HL-60 (cell line): Measurements from ENCODE around the gene SHC3.

Source experiments
- DNase-seq, 2 experiments: peaks; one replicate each; pipeline ENCODE4 v3.0.0-alpha.2; 2010 to 2020; ENCODE audit warnings: low read depth in 1 of 2, low spot score in 1 of 2
- H3K27ac ChIP-seq: fragments of 250-450 bp; sonication (Bioruptor Pico); replicated peaks from 2 replicates; pipeline ENCODE4 v1.5.1; 2020; ENCODE audit warnings: mild to moderate bottlenecking, moderate library complexity
- H3K27me3 ChIP-seq: fragments of 250-450 bp; sonication (Bioruptor Pico); 2 replicates; pipeline ENCODE4 v1.5.1; 2021; ENCODE audit warnings: mild to moderate bottlenecking, moderate library complexity; ENCODE audit not compliant: insufficient read depth, poor library complexity, severe bottlenecking
- H3K4me3 ChIP-seq: replicated peaks from 2 replicates; pipeline ENCODE4 v1.5.1; 2011; ENCODE audit warnings: mild to moderate bottlenecking, control low read depth, low read length; ENCODE audit not compliant: insufficient read depth
- CTCF ChIP-seq: IDR thresholded peaks from one replicate; pipeline ENCODE4 v1.5.1; 2011; ENCODE audit warnings: low read length, control low read depth, inconsistent platforms; ENCODE audit not compliant: insufficient read depth
- GABPA ChIP-seq: IDR thresholded peaks from 2 replicates; pipeline ENCODE4 v1.6.1; 2012; ENCODE audit warnings: low read depth
- POLR2AphosphoS5 ChIP-seq: IDR thresholded peaks from 2 replicates; pipeline ENCODE4 v1.6.1; 2012; ENCODE audit warnings: low read depth
- SPI1 ChIP-seq: IDR thresholded peaks from 2 replicates; pipeline ENCODE4 v1.6.1; 2012; ENCODE audit warnings: low read depth, mild to moderate bottlenecking, borderline replicate concordance
- TF ChIP-seq, protein P1 (sequence below): IDR thresholded peaks from 2 replicates; pipeline ENCODE4 v1.6.1; 2012; ENCODE audit warnings: low read depth; ENCODE audit not compliant: insufficient replicate concordance

The SHC3 gene

GRCh38 chr9:88985616-88986015 lies 193.0 kb downstream of the SHC3 start:
- H3K4me3 ChIP-seq = no peak overlapping the region
- TF ChIP-seq, protein P1, sequence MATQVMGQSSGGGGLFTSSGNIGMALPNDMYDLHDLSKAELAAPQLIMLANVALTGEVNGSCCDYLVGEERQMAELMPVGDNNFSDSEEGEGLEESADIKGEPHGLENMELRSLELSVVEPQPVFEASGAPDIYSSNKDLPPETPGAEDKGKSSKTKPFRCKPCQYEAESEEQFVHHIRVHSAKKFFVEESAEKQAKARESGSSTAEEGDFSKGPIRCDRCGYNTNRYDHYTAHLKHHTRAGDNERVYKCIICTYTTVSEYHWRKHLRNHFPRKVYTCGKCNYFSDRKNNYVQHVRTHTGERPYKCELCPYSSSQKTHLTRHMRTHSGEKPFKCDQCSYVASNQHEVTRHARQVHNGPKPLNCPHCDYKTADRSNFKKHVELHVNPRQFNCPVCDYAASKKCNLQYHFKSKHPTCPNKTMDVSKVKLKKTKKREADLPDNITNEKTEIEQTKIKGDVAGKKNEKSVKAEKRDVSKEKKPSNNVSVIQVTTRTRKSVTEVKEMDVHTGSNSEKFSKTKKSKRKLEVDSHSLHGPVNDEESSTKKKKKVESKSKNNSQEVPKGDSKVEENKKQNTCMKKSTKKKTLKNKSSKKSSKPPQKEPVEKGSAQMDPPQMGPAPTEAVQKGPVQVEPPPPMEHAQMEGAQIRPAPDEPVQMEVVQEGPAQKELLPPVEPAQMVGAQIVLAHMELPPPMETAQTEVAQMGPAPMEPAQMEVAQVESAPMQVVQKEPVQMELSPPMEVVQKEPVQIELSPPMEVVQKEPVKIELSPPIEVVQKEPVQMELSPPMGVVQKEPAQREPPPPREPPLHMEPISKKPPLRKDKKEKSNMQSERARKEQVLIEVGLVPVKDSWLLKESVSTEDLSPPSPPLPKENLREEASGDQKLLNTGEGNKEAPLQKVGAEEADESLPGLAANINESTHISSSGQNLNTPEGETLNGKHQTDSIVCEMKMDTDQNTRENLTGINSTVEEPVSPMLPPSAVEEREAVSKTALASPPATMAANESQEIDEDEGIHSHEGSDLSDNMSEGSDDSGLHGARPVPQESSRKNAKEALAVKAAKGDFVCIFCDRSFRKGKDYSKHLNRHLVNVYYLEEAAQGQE = no peak
- TF ChIP-seq SPI1 (no peak), POLR2AphosphoS5 (no peak), CTCF (no peak), GABPA (no peak)
- no peak overlapping the region for H3K27ac ChIP-seq
- no peaks in the 10 kb centered on the region for H3K27me3 ChIP-seq
- DNase-seq = no peak

DNA sequence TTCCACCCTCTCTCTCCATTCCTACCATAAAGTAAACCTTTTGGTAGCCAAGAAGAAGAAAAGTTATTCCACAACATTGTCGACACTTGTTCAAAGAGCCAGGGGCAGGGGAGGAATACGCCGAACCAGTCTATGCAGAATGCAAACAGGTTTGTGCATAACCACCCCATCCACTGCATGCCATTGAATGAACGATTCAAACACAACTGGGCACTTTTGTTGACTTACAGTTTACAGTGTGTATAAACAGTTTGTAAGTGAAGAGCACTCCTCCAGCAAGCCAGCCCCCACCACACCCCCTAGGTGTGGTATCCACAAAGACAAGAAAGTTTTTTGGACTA lies 194.1 kb downstream of the SHC3 start:
- TF ChIP-seq, protein P1 = no peak
- TF ChIP-seq SPI1 (no peak), GABPA (no peak), POLR2AphosphoS5 (no peak), CTCF (no peak)
- Histone ChIP-seq H3K27me3 (no peaks in the 10 kb centered on the region), H3K4me3 (no peak overlapping the region), H3K27ac (no peak overlapping the region)
- DNase-seq = no peak

GRCh38 chr9:88983865-88984542 lies 194.6 kb downstream of the SHC3 start:
- Histone ChIP-seq H3K27ac (no peak overlapping the region), H3K27me3 (no peaks in the 10 kb centered on the region), H3K4me3 (no peak overlapping the region)
- DNase-seq = no peak
- TF ChIP-seq GABPA (no peak), CTCF (no peak), POLR2AphosphoS5 (no peak), SPI1 (no peak)
- TF ChIP-seq, protein P1 = no peak
